ENCODE measurements around the gene PLAC1.
A peak's percentile ranks its signal among the peaks of the same experiment; 100 is the strongest.

Gene PLAC1

GRCh38 chrX:134572816-134573682 lies 85.2 kb downstream of the PLAC1 start:
- DNase-seq = no peak

DNA sequence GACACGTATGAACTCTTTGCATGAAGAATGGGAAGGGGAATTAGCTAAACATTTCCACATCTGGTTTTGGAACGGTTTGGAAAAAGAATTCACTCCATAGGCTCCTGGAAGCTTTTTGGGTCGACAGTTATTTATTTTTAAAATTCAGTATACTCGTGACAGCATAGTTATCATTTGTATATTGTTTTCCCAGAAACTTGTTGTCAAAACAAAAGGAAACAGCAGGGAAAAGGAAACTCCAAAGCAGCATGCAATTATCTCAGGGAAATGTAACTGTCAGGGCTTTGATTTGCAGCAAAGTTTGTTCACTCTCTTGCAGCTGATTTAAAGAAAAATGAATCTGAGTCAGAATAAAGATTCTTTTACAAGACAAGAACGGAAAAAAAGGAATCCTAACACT lies 86.5 kb downstream of the PLAC1 start:
- DNase-seq = no peak

GRCh38 chrX:134570899-134571298 lies 87.4 kb downstream of the PLAC1 start:
- DNase-seq = no peak

GRCh38 chrX:134570509-134570846 lies 87.8 kb downstream of the PLAC1 start:
- no peak for DNase-seq

- DNase-seq = no peak
Measured at GRCh38 chrX:134569306-134569705, 89.0 kb downstream of the PLAC1 start.

DNA sequence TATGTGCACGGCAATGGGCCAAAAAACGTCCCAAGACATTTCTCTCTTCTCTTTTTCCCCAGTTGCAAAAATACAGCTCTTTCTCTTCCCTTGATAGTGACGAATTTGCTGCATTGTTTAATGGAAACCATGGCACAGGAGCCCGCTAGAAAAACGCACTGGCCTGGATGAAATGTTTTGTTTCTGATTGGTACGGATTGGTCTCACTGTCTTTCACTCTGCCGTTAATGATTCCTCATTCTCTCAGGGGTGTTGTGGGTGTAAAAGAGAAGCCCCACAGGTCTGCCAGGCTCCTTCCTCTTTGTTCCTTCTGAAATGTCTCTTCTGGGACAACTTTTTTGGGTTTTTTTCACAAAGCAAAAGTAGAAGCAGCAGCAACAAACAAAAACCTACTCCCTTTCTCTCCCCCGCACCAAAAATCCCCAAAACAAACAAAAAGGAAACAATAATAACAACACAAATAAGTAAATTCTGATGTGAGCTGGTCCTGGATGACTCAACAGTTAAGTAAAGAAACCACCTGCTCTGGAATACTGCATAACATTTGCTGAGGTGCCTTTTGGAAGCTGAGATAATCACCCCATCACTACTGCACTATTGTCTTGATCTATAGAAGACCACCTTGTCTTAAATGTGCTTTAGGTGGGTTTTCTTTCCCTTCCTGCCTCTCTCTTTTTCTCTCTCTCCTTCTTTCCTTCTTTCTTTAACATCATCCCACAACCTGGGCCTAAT lies 89.8 kb downstream of the PLAC1 start:
- no peak for DNase-seq

GRCh38 chrX:134566506-134566905 lies 91.8 kb downstream of the PLAC1 start:
- DNase-seq = no peak

DNA sequence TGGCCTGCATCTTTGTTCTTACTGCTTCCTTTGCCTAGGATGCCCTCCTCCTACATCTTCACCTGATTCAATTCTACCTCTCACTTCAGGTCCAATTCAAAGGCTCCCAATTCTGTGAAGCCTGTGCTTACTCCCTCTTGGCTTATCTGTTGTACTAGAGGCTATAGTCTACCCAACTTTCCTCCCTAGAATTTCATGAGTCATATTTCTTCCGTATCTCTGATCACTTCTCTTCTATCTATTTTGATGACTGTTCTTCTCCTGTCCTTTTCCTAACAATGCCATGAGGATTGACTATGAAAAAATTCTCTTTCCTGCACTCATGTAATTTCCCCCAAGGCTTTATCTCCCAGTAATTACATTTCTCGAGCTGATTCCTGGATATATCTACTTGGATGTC lies 96.3 kb downstream of the PLAC1 start:
- DNase-seq = no peak

DNA sequence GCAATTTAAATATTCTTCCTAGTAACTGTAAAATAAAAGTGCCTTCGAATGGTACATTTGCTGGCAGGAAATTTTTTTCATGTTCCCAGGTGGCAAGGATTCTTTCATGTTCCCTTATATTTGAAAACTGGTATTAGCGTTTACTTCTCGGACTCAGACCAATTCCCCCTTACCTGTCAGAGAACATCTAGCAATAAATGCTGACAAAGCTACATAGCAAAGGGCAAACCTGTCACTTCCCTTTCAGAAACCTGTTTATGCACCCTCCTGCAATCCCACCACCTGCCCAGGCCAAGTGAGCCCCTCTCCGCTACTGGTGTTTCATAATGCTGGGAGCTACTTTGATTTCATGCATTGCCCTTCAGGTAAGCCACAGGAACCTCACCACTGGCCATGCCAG lies 100.1 kb downstream of the PLAC1 start:
- DNase-seq = no peak

GRCh38 chrX:134554291-134554690 lies 104.0 kb downstream of the PLAC1 start:
- DNase-seq = no peak

DNA sequence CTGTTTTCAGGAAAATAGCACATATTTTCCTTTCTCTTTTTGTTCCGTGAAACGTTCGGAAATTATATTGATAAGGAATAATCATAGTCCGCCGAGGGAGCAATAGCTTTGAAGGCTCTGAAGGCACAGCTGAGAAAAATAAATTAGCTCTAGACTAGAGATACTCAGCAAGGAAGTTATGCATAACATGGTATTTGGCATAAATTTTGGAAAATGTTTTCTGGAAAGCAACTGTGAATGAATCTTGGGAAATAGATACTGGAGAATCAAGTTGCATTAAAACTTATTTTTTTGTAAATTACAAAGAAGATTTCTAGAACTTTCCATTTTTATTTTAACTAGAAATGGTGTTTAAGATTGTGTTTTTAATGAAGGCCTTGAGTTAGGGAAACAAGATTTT lies 105.9 kb downstream of the PLAC1 start:
- no peak for DNase-seq

DNA sequence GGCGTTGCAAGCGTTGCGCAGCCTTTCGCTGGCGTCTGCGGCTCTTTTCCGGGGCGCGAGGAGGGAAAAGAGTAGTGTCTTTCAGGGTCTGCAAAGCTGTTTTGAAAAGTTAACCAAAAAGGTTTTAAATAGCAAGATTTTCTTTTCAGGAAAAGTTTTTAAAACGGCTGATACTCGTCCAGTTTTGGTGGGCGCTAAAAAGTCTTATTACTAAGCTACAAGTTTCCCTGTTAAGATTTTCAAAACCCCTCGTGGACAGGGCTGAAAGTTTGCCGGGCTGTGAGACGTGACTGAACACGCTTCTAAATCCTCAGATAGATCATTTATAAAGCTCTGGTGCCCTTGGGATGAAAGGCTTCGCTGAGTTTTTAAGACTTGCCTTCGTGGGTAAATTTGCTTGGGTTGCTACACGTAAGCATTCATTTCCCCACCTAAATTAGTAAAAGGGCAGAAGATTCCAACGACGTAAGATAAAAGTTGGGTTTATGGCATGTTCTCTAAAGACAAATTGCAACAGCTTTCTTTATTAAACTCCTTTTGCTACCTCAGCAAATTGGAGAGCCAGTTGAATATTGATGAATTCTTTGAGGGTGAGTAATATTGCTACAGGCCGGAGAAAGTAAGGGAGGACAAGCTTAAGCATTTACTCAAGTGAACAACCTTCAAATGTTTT lies 106.8 kb downstream of the PLAC1 start:
- no peak for DNase-seq

DNA sequence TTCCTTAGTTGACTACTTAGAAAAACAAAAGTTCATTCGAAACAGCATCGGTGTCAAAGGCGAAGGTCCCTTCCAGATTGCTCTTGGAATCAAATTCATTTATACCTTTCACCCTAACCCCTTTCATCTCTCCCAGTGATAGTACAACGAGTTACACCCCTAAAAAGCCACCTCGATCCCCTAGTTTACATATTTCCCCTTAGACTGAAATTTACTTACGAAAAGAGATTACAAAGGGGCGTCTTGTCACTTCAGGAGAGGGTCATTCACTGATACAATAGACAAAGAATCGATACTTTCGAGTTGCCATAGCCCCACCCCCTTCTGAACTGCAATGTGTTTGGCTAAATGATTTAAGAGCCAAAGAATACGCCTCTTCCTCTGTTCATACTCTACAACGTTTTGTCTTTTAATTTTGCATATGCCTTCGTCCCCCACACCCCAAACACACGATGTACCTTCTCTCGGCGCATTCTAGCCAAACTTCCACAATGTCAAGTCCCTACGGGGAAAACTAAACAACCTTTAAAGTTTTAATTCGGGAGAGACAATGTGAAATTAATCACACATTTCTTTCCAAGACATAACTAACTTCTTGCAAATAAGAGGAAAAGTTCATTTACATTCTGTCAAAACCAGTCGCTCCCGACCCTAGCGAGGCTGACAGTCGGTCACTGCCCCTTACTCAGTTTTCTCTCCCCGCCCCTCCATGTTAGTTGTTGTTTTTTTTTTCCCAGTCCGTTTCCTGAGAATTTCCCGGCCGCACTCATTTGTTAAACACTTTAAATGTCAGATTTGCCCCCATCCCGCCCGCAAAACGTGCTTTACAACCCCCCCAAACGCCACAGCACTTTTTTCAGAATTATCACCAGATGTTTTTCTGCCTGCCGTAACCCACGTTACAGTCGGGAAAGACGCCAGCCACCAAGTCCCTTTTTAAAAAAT lies 109.7 kb downstream of the PLAC1 start:
- DNase-seq = no peak

DNA sequence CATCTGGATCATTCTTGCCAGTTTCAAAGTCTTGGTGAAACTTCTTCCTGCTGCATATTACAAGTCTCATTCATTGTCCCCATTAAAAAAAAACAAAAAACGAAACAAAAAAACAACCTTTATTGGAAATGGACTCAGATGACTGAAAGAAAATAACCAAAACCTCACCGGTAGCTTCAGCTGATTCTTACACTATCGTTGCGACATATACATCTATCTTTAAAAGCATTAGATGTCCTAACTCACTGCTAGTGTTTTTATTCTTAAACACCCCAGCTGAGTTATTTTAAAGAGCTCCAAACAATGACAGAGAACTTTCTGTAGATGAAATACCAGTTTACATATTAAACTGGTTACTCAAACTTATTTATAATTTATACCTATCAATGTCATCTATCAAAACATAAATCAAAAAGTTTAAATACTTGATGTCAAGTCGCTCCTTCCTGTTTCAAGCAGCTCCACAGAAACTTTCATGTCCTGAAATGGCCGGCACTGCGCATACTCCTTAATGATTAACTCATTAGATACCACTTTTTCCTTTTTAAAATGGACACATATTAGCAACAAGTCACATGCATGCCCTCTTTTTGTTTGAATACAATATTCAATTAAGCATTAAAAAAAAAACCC lies 111.1 kb downstream of the PLAC1 start:
- DNase-seq = no peak

- DNase-seq = no peak
Measured at GRCh38 chrX:134546187-134546586, 112.1 kb downstream of the PLAC1 start.

DNA sequence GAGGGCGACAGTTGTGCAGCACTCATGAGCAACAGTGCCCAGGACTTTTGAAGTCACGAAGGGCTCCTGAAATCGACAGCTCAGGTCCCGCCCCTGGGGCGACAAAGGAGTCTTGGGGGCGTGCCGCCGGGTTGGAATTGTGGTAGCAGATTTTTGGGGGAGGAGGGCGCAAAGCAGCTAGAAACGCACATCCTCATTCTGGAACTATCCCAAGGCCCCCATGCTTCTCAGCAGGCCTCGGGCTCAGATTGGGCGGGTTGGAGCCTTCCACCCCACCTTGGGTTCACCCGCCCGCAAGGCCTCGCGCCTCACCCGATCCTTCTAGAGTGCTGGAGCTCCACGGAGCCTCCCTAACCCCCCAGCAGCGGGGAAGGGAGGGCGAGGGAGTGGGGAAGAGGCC lies 112.8 kb downstream of the PLAC1 start:
- no peak for DNase-seq

DNA sequence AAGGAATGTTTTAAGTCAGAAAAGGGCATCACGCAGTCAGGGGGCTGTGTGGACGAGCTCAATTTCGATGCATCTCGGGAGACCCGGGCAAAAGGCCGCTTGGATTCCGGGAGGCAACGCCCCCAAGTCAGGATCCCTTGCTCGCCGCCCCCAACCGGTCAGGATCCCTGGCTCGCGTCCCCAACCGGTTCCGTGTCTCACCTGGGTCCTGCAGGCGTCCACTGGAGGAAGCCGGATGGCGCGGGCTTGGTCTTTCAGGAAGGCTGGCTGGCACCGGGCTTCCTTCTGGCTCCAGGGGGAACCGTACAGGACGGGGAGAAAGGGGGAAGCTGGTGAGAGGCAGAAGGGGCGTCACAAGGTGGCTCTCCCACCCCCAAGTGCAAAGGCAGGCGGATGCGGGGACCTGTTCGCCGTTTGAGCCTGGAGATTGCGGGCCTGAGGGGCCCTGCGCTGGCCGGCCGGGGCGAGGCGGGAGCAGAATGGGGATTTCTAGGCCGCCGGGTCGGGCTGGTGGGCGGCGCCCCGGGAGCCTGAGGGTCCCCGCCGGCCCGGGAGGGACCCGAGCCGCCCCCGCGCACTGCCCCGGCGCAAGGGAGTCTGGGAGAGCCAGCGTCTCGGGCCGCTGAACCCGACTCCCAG lies 113.6 kb downstream of the PLAC1 start:
- peak; percentile 61 for DNase-seq

DNA sequence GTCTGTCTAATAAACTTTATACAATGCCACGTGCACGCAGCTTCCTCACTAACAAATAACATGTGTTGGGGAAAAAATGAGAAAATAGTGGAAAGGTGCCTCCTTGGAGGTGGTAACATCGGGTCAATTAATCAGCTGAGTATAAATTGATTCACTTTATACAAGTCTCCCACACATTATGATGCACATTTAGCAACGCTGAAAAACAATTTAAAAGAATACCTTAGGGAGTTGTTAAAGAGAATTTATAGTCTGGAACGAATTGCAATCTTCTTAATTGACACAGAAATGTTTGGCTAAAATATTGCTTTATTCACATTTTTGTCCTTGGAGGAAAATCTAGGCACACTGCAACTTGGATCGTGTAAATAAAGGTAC lies 114.1 kb downstream of the PLAC1 start:
- no peak for DNase-seq

DNA sequence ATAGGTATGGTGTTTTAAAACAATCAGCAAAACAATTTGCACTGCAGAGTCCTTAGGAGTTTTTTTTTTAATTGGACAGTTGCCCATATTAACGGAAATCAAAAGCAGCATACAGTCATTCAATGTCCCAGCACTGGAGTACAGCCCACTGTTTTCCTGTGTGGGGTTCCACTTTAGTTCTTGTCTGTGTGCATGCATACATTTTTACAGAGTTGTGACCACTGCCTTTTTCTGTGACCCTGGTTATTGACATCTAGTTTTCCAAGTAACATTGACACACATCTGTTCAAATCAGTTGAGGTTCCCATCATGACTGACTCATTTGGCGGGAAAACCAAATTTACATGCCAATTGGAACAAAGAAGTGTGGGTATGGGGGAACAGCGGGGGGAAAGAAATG lies 115.0 kb downstream of the PLAC1 start:
- DNase-seq = no peak

DNA sequence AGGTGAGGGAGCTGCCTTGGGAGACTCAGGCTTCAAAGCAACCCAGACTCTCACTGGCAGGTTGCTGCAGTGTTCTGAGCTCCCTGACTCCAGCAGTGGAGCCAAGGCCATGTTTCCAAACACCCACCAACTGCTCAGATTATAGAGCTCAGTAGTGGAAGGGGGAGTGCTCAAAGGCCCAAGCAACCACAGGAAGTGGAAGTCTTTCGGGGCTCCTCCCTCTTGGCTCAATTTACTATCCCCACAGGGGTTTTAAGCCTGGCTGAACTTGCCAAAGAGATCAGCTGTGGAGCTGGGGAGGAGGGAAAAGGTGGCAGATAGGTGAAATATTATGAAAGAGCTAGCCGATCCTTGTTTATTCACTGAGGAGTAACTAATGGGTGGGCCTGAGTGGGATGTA lies 115.8 kb downstream of the PLAC1 start:
- DNase-seq = peak; percentile 66

- no peak for DNase-seq
Measured at GRCh38 chrX:134541906-134542305, 116.4 kb downstream of the PLAC1 start.

GRCh38 chrX:134538316-134538715 lies 120.0 kb downstream of the PLAC1 start:
- DNase-seq = no peak

All from NCI-H2227 treated with DMSO at 0.1 percent for 48 hours (cell line).